ENCODE data around the gene LIX1. TPM values are rescaled to one million over a fixed set of nuclear protein-coding genes. Genes with fewer than 3 reads are reported as not detected.
A peak's percentile ranks its signal among the peaks of the same experiment; 100 is the strongest.

The LIX1 gene
- polyA plus RNA-seq, 3 donors, result 5.6 to 5.9 (median 5.7) TPM

- DNase-seq (ENCODE audit: low read depth in 3 of 3, low spot score in 2 of 3), result no peak
These were observed 63.3 kb downstream of the LIX1 start for GRCh38 chr5:97078958-97079743.

GRCh38 chr5:97077246-97077645 lies 65.2 kb downstream of the LIX1 start:
- DNase-seq (ENCODE audit: low read depth in 3 of 3, low spot score in 2 of 3), result no peak

GRCh38 chr5:97076098-97076497 lies 66.3 kb downstream of the LIX1 start:
- no peak for DNase-seq (ENCODE audit: low read depth in 3 of 3, low spot score in 2 of 3)

- no peak for DNase-seq (ENCODE audit: low read depth in 3 of 3, low spot score in 2 of 3)
These were observed 66.8 kb downstream of the LIX1 start for GRCh38 chr5:97075649-97076048.

GRCh38 chr5:97074859-97075489 lies 67.4 kb downstream of the LIX1 start:
- DNase-seq (ENCODE audit: low read depth in 3 of 3, low spot score in 2 of 3), result no peak

- DNase-seq (ENCODE audit: low read depth in 3 of 3, low spot score in 2 of 3), result no peak
These were observed 69.0 kb downstream of the LIX1 start for GRCh38 chr5:97073420-97073819.

GRCh38 chr5:97072696-97073095 lies 69.7 kb downstream of the LIX1 start:
- no peak for DNase-seq (ENCODE audit: low read depth in 3 of 3, low spot score in 2 of 3)

GRCh38 chr5:97071993-97072392 lies 70.4 kb downstream of the LIX1 start:
- DNase-seq (ENCODE audit: low read depth in 3 of 3, low spot score in 2 of 3), result no peak

- DNase-seq (ENCODE audit: low read depth in 3 of 3, low spot score in 2 of 3), result no peak
These were observed 71.3 kb downstream of the LIX1 start for GRCh38 chr5:97071101-97071500.

- no peak for DNase-seq (ENCODE audit: low read depth in 3 of 3, low spot score in 2 of 3)
These were observed 72.2 kb downstream of the LIX1 start for GRCh38 chr5:97070234-97070633.

- DNase-seq (ENCODE audit: low read depth in 3 of 3, low spot score in 2 of 3), result no peak
These were observed 75.0 kb downstream of the LIX1 start for GRCh38 chr5:97067296-97067850.

GRCh38 chr5:97065475-97065874 lies 76.9 kb downstream of the LIX1 start:
- DNase-seq (ENCODE audit: low read depth in 3 of 3, low spot score in 2 of 3), result no peak

- DNase-seq (ENCODE audit: low read depth in 3 of 3, low spot score in 2 of 3), result no peak
These were observed 79.2 kb downstream of the LIX1 start for GRCh38 chr5:97063251-97063650.

GRCh38 chr5:97062046-97062445 lies 80.4 kb downstream of the LIX1 start:
- peak in 1 of 3 donors; percentile 29 for DNase-seq (ENCODE audit: low read depth in 3 of 3, low spot score in 2 of 3)

- no peak for DNase-seq (ENCODE audit: low read depth in 3 of 3, low spot score in 2 of 3)
These were observed 86.1 kb downstream of the LIX1 start for GRCh38 chr5:97056263-97056662.

GRCh38 chr5:97049175-97049574 lies 93.2 kb downstream of the LIX1 start:
- no peak for DNase-seq (ENCODE audit: low read depth in 3 of 3, low spot score in 2 of 3)

GRCh38 chr5:97047076-97047475 lies 95.3 kb downstream of the LIX1 start:
- no peak for DNase-seq (ENCODE audit: low read depth in 3 of 3, low spot score in 2 of 3)

GRCh38 chr5:97046270-97046982 lies 96.0 kb downstream of the LIX1 start:
- DNase-seq (ENCODE audit: low read depth in 3 of 3, low spot score in 2 of 3), result no peak

GRCh38 chr5:97044052-97044451 lies 98.4 kb downstream of the LIX1 start:
- no peak for DNase-seq (ENCODE audit: low read depth in 3 of 3, low spot score in 2 of 3)

- DNase-seq (ENCODE audit: low read depth in 3 of 3, low spot score in 2 of 3), result no peak
These were observed 98.9 kb downstream of the LIX1 start for GRCh38 chr5:97043511-97043910.

GRCh38 chr5:97042996-97043395 lies 99.4 kb downstream of the LIX1 start:
- DNase-seq (ENCODE audit: low read depth in 3 of 3, low spot score in 2 of 3), result peak; percentile 43 to 56 (median 55)

Measured in right renal cortex interstitium (tissue), 3 donors.